ENCODE data around the gene RAC3. TPM values are rescaled to one million over a fixed set of nuclear protein-coding genes. Genes with fewer than 3 reads are reported as not detected.

RAC3 gene
- total RNA-seq, 6 experiments from 2014 or later, result 3.4 to 9.0 (median 5.4) TPM

- 12% methylated on average over 5 of the region's 79 CpGs for WGBS (ENCODE audit: insufficient coverage, low coverage, low lambda C conversion rate, missing lambda C conversion rate)
- TF ChIP-seq, protein P1, sequence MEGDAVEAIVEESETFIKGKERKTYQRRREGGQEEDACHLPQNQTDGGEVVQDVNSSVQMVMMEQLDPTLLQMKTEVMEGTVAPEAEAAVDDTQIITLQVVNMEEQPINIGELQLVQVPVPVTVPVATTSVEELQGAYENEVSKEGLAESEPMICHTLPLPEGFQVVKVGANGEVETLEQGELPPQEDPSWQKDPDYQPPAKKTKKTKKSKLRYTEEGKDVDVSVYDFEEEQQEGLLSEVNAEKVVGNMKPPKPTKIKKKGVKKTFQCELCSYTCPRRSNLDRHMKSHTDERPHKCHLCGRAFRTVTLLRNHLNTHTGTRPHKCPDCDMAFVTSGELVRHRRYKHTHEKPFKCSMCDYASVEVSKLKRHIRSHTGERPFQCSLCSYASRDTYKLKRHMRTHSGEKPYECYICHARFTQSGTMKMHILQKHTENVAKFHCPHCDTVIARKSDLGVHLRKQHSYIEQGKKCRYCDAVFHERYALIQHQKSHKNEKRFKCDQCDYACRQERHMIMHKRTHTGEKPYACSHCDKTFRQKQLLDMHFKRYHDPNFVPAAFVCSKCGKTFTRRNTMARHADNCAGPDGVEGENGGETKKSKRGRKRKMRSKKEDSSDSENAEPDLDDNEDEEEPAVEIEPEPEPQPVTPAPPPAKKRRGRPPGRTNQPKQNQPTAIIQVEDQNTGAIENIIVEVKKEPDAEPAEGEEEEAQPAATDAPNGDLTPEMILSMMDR (IDR thresholded peaks at IDR 0.05), result no peak
- TF ChIP-seq POLR2A (IDR thresholded peaks at IDR 0.05), result no peak
- H3K4me1 ChIP-seq, result peaks cover 0 to 23% (median 11%) of the 10 kb centered on the region in 4 donors
- DNase-seq (peak in 2 of 3 donors; percentile 31 to 60), ATAC-seq (peak in 3 of 4 donors; percentile 6 to 33 (median 11))
- intact Hi-C loops (cut with DNase I), result no loop called here
- H3K27me3 ChIP-seq, result no peaks in the 10 kb centered on the region
- peak overlapping the region in 2 of 3 donors; percentile 44 to 76 for H3K27ac ChIP-seq
- H3K4me3 ChIP-seq, result peak overlapping the region; percentile 62 to 79 (median 66)
- peaks cover 0 to 19% (median under 1%) of the 10 kb centered on the region in 4 donors for H3K36me3 ChIP-seq
- no peaks in the 10 kb centered on the region for H3K9me3 ChIP-seq
Observed at GRCh38 chr17:82050761-82051641, 19.5 kb downstream of the RAC3 start.

DNA sequence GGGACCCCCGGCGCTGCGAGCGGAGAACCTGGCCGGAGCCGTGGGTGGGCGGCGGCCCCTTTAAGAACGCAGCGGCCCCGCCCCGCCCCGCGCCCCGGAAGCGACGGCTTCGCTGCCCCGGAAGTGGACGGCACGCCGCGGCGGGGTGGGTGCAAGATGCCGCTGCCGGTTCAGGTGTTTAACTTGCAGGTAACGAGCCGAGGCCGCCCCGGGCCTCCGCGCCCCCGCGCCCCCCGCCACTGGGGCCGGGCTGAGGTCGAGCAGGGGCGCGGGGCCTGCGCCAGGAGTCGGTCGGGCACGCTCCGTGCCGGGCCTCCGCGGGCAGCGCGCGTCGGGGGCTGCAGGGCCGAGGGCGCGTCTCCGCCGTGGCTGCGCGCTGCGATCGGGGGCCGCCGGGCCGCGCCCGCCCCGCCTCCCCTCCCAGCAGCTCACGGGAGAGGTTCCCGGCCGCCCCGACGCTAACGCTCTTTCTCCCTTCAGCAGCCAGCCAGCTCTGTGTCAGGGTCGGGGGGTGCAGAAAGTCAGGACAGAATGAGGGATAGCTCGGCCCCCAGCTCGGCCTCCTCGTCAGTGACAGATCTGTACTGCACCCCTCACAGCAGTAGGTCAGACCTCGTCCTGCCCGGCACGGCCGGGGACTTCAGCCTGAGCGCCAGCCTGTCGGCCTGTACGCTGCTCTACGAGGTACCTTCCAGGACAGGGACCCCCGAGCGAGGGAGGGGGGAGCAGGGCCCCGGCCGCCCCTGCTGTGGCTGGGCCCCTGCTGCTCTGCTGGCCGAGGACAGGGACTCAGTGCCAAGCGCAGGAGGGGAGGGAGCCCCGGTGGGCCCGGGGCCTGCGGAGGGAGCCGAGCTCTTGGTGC, 20.5 kb downstream of the RAC3 start, which contains the start of the genes GPS1 and RFNG:
TSS of gene GPS1 (plus strand) at position 123 of the 862 bp plus-strand sequence. CDS start at position 157, 34 bp downstream.
TSS of gene RFNG (minus strand) at position 36 of the 862 bp plus-strand sequence. CDS start 45 bp downstream, outside the sequence.
- H3K27ac ChIP-seq, result peak within 1 kb of the TSS in 2 of 3 donors; percentile 44 to 76
- peak; percentile 64 to 73 (median 70) for ATAC-seq
- 0% methylated on average over 2 of the region's 94 CpGs for WGBS (ENCODE audit: insufficient coverage, low coverage, low lambda C conversion rate, missing lambda C conversion rate)
- no peaks in the 10 kb centered on the region for H3K9me3 ChIP-seq
- peaks cover 0 to 23% (median 11%) of the 10 kb centered on the region in 4 donors for H3K4me1 ChIP-seq
- intact Hi-C loops (cut with DNase I), result no loop called here
- DNase-seq, result peak; percentile 83 to 85 (median 85)
- H3K36me3 ChIP-seq, result peaks cover 0 to 26% (median under 1%) of the 10 kb centered on the region in 4 donors
- no peaks in the 10 kb centered on the region for H3K27me3 ChIP-seq
- H3K4me3 ChIP-seq, result peak within 1 kb of the TSS; percentile 62 to 79 (median 66)
- TF ChIP-seq, protein P1 (IDR thresholded peaks at IDR 0.05), result no peak
- TF ChIP-seq POLR2A (IDR thresholded peaks at IDR 0.05), result peak; percentile 18

DNA sequence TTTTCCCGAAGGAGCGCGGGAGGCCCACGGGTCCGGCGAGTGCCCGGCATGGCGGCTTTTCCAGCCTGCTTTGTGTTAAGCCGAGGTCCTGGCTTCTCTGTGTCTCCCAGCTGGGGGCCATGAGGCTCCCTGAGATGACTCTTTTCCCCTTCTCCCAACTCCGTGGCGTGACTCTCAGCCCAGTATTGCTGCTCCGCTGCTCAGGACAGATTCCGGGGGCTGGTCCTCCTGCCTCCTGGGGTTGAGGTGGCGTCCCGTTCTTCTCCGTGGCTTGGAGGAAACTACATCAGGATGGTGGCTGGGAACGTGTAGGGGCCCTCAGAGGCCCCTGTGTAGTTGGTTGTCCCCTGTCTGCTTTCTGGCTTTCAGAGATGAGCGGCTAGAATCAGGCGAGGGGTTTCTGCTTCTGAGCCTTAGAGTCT, 21.2 kb downstream of the RAC3 start:
- TF ChIP-seq, protein P1 (IDR thresholded peaks at IDR 0.05), result no peak
- no peak for TF ChIP-seq POLR2A (IDR thresholded peaks at IDR 0.05)
- H3K4me1 ChIP-seq, result peaks cover 0 to 23% (median 10%) of the 10 kb centered on the region in 4 donors
- DNase-seq (no peak), ATAC-seq (no peak)
- H3K27me3 ChIP-seq, result no peaks in the 10 kb centered on the region
- intact Hi-C loops (cut with DNase I), result no loop called here
- peaks cover 0 to 32% (median under 1%) of the 10 kb centered on the region in 4 donors for H3K36me3 ChIP-seq
- no peak overlapping the region for H3K27ac ChIP-seq
- H3K9me3 ChIP-seq, result no peaks in the 10 kb centered on the region
- 21% methylated on average over 6 of the region's 19 CpGs for WGBS (ENCODE audit: insufficient coverage, low coverage, low lambda C conversion rate, missing lambda C conversion rate)
- peak overlapping the region; percentile 60 to 79 (median 66) for H3K4me3 ChIP-seq

DNA sequence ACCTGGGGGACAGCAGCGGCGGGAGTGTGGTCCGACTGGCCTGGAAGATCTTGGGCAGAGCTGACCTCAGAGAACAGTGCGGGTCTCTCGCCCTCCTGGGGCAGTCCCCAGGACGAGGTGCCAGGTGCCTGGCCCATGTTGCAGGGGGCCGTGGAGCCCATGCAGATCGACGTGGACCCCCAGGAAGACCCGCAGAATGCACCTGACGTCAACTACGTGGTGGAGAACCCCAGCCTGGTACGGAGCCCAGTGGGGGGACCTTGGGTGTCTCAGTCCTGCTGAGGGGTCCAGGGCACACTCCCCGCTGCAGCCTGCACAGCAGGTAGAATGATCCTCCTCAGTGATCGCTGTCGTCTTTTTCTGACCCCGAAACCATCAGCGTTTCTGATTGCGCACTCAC, 21.7 kb downstream of the RAC3 start:
- DNase-seq, result peak in 1 of 3 donors; percentile 47
- no peak for TF ChIP-seq POLR2A (IDR thresholded peaks at IDR 0.05)
- TF ChIP-seq, protein P1 (IDR thresholded peaks at IDR 0.05), result no peak
- intact Hi-C loops (cut with DNase I), result no loop called here
- Histone ChIP-seq H3K27ac (no peak overlapping the region), H3K4me1 (peaks cover 0 to 20% (median 8%) of the 10 kb centered on the region in 4 donors), H3K4me3 (no peak overlapping the region), H3K36me3 (peaks cover 0 to 36% (median 0%) of the 10 kb centered on the region in 4 donors), H3K9me3 (no peaks in the 10 kb centered on the region), H3K27me3 (no peaks in the 10 kb centered on the region)
- WGBS (ENCODE audit: insufficient coverage, low coverage, low lambda C conversion rate, missing lambda C conversion rate), result 95% methylated on average over 4 of the region's 19 CpGs
- no peak for ATAC-seq

All from right lobe of liver (tissue), 6 donors.